Fibroblast of skin of right quadriceps (primary cell): ENCODE data around the gene ADORA1.
A peak's percentile ranks its signal among the peaks of the same experiment; 100 is the strongest.

Source experiments
- DNase-seq: peaks from one replicate; pipeline ENCODE4 v3.0.0-alpha.2; 2013

The ADORA1 gene

GRCh38 chr1:203124011-203124410 is 3.5 kb upstream of the ADORA1 start:
- DNase-seq: no peak

GRCh38 chr1:203124546-203125317 is 2.8 kb upstream of the ADORA1 start:
- peak; percentile 12 for DNase-seq

- peak; percentile 41 for DNase-seq
Observed at GRCh38 chr1:203126151-203126865, 1.2 kb upstream of the ADORA1 start.

GRCh38 chr1:203126866-203127665 is 460 bp upstream of the ADORA1 start:
- DNase-seq: peak; percentile 31

- DNase-seq: no peak
Observed at GRCh38 chr1:203128431-203128715, 847 bp downstream of the ADORA1 start.

GRCh38 chr1:203128716-203129500 is 1.4 kb downstream of the ADORA1 start:
- DNase-seq: no peak

GRCh38 chr1:203129501-203130231 is 2.1 kb downstream of the ADORA1 start:
- no peak for DNase-seq

GRCh38 chr1:203130358-203130985 is 2.9 kb downstream of the ADORA1 start:
- no peak for DNase-seq

GRCh38 chr1:203131548-203132200 is 4.1 kb downstream of the ADORA1 start:
- DNase-seq: no peak

- peak; percentile 63 for DNase-seq
Observed at GRCh38 chr1:203133970-203134725, 6.6 kb downstream of the ADORA1 start.

- DNase-seq: no peak
Observed at GRCh38 chr1:203135636-203136305, 8.2 kb downstream of the ADORA1 start.

GRCh38 chr1:203136409-203137042 is 9.0 kb downstream of the ADORA1 start:
- no peak for DNase-seq

- no peak for DNase-seq
Observed at GRCh38 chr1:203137324-203137723, 9.8 kb downstream of the ADORA1 start.

- DNase-seq: no peak
Observed at GRCh38 chr1:203138066-203138465, 10.5 kb downstream of the ADORA1 start.

- no peak for DNase-seq
Observed at GRCh38 chr1:203139976-203140475, 12.5 kb downstream of the ADORA1 start.

- DNase-seq: no peak
Observed at GRCh38 chr1:203140743-203141520, 13.4 kb downstream of the ADORA1 start.

GRCh38 chr1:203142124-203142523 is 14.6 kb downstream of the ADORA1 start:
- DNase-seq: no peak
